Activated gamma-delta T cell treated with anti-CD3 and anti-CD28 coated beads, Interleukin-2, amount 50 U/mL, for 16 hours (primary cell): ENCODE measurements around the gene CSRNP3.

Source experiments
- DNase-seq: peaks from one replicate; pipeline ENCODE4 v3.0.0-alpha.2; 2020; ENCODE audit warnings: low read depth

The CSRNP3 gene

GRCh38 chr2:165470361-165470760, 863 bp downstream of the CSRNP3 start:
- DNase-seq, result no peak

- DNase-seq, result no peak
These were observed 2.0 kb downstream of the CSRNP3 start for GRCh38 chr2:165471349-165471950.

GRCh38 chr2:165472922-165473321, 3.4 kb downstream of the CSRNP3 start:
- no peak for DNase-seq

- no peak for DNase-seq
These were observed 5.2 kb downstream of the CSRNP3 start for GRCh38 chr2:165474619-165475276.

GRCh38 chr2:165475277-165476004, 5.9 kb downstream of the CSRNP3 start:
- no peak for DNase-seq

- DNase-seq, result no peak
These were observed 10.4 kb downstream of the CSRNP3 start for GRCh38 chr2:165479856-165480255.

GRCh38 chr2:165494573-165494972, 25.1 kb downstream of the CSRNP3 start:
- DNase-seq, result no peak

- no peak for DNase-seq
These were observed 28.3 kb downstream of the CSRNP3 start for GRCh38 chr2:165497659-165498317.

- no peak for DNase-seq
These were observed 29.6 kb downstream of the CSRNP3 start for GRCh38 chr2:165499131-165499530.

- no peak for DNase-seq
These were observed 30.5 kb downstream of the CSRNP3 start for GRCh38 chr2:165500001-165500400.

- no peak for DNase-seq
These were observed 31.3 kb downstream of the CSRNP3 start for GRCh38 chr2:165500816-165501215.

GRCh38 chr2:165505514-165505913, 36.0 kb downstream of the CSRNP3 start:
- no peak for DNase-seq

- DNase-seq, result no peak
These were observed 39.4 kb downstream of the CSRNP3 start for GRCh38 chr2:165508927-165509326.

- no peak for DNase-seq
These were observed 44.0 kb downstream of the CSRNP3 start for GRCh38 chr2:165513479-165513878.

GRCh38 chr2:165518611-165519010, 49.1 kb downstream of the CSRNP3 start:
- DNase-seq, result no peak

- no peak for DNase-seq
These were observed 53.2 kb downstream of the CSRNP3 start for GRCh38 chr2:165522719-165523118.

GRCh38 chr2:165524720-165525119, 55.2 kb downstream of the CSRNP3 start:
- no peak for DNase-seq

- no peak for DNase-seq
These were observed 59.2 kb downstream of the CSRNP3 start for GRCh38 chr2:165528691-165529090.

GRCh38 chr2:165529130-165529529, 59.6 kb downstream of the CSRNP3 start:
- no peak for DNase-seq

- no peak for DNase-seq
These were observed 63.8 kb downstream of the CSRNP3 start for GRCh38 chr2:165533331-165533730.

- no peak for DNase-seq
These were observed 66.0 kb downstream of the CSRNP3 start for GRCh38 chr2:165535471-165535870.

- no peak for DNase-seq
These were observed 67.5 kb downstream of the CSRNP3 start for GRCh38 chr2:165536851-165537499.
